OCI-LY1 (cell line): ENCODE results near the gene IGFBP2.

Source experiments
- H2AFZ ChIP-seq: fragments of 200-600 bp; sonication (generic), shearing (Covaris generic); 2 replicates; pipeline ENCODE4 v1.6.0; 2014; ENCODE audit warnings: antibody characterized with exemption, mild to moderate bottlenecking, low read length
- H3F3A ChIP-seq: fragments of 200-600 bp; sonication (generic), shearing (Covaris generic); 2 replicates; pipeline ENCODE4 v1.6.0; 2014; ENCODE audit warnings: mild to moderate bottlenecking, antibody characterized with exemption, low read length, moderate library complexity; ENCODE audit not compliant: insufficient read depth
- H3K27ac ChIP-seq: fragments of 200-600 bp; sonication (generic); 2 replicates; pipeline ENCODE4 v1.5.1; 2014; ENCODE audit warnings: low read length, mixed run types, mild to moderate bottlenecking, low read depth; ENCODE audit not compliant: poor library complexity, severe bottlenecking
- H3K27me3 ChIP-seq: fragments of 200-600 bp; sonication (generic); 2 replicates; pipeline ENCODE4 v1.6.0; 2014; ENCODE audit warnings: antibody characterized with exemption, mild to moderate bottlenecking, low read length, moderate library complexity; ENCODE audit not compliant: insufficient read depth
- H3K36me3 ChIP-seq: fragments of 200-600 bp; sonication (generic); 2 replicates; pipeline ENCODE4 v1.6.1; 2014; ENCODE audit warnings: mild to moderate bottlenecking, antibody characterized with exemption, low read length, moderate library complexity, mixed read lengths; ENCODE audit not compliant: insufficient read depth
- H3K4me1 ChIP-seq: fragments of 200-600 bp; sonication (generic); 2 replicates; pipeline ENCODE4 v1.5.1; 2014; ENCODE audit warnings: mild to moderate bottlenecking, low read length, moderate library complexity; ENCODE audit not compliant: insufficient read depth, severe bottlenecking
- H3K4me2 ChIP-seq: fragments of 200-600 bp; sonication (generic), shearing (Covaris generic); 2 replicates; pipeline ENCODE4 v1.6.1; 2014; ENCODE audit warnings: low read length
- H3K4me3 ChIP-seq: fragments of 200-600 bp; sonication (generic); 2 replicates; pipeline ENCODE4 v1.5.1; 2014; ENCODE audit warnings: low read length, low read depth, mild to moderate bottlenecking, mixed read lengths; ENCODE audit not compliant: poor library complexity, severe bottlenecking
- H3K79me2 ChIP-seq: fragments of 200-600 bp; shearing (Covaris generic); 2 replicates; pipeline ENCODE4 v1.6.1; 2016; ENCODE audit warnings: mixed run types, low read length, mixed read lengths; ENCODE audit not compliant: insufficient read depth
- H3K9ac ChIP-seq: fragments of 200-600 bp; sonication (generic), shearing (Covaris generic); 2 replicates; pipeline ENCODE4 v1.6.1; 2014; ENCODE audit warnings: mild to moderate bottlenecking, low read length, mixed read lengths
- H3K9me2 ChIP-seq: fragments of 200-600 bp; sonication (generic), shearing (Covaris generic); 2 replicates; pipeline ENCODE4 v1.6.1; 2014; ENCODE audit warnings: low read depth, mild to moderate bottlenecking, low read length, mixed read lengths
- H3K9me3 ChIP-seq: fragments of 200-600 bp; shearing (Covaris generic); 2 replicates; pipeline ENCODE4 v1.6.1; 2014; ENCODE audit warnings: low read length, mixed read lengths
- H4K20me1 ChIP-seq: fragments of 200-600 bp; sonication (generic), shearing (Covaris generic); 2 replicates; pipeline ENCODE4 v1.6.0; 2016; ENCODE audit warnings: mild to moderate bottlenecking, low read length; ENCODE audit not compliant: insufficient read depth
- EZH2 ChIP-seq: fragments of 200-600 bp; sonication (generic), shearing (Covaris generic); IDR thresholded peaks from 2 replicates; pipeline ENCODE4 v1.8.0; 2017; ENCODE audit warnings: borderline replicate concordance, mixed run types, mild to moderate bottlenecking, antibody characterized with exemption, low read length, moderate library complexity, mixed read lengths
- TF ChIP-seq, protein P1 (sequence below): fragments of 200-600 bp; sonication (generic), shearing (Covaris generic); IDR thresholded peaks from 2 replicates; pipeline ENCODE4 v1.5.1; 2017; ENCODE audit warnings: mild to moderate bottlenecking, antibody characterized with exemption, low read length, moderate library complexity, mixed read lengths

The IGFBP2 gene

DNA sequence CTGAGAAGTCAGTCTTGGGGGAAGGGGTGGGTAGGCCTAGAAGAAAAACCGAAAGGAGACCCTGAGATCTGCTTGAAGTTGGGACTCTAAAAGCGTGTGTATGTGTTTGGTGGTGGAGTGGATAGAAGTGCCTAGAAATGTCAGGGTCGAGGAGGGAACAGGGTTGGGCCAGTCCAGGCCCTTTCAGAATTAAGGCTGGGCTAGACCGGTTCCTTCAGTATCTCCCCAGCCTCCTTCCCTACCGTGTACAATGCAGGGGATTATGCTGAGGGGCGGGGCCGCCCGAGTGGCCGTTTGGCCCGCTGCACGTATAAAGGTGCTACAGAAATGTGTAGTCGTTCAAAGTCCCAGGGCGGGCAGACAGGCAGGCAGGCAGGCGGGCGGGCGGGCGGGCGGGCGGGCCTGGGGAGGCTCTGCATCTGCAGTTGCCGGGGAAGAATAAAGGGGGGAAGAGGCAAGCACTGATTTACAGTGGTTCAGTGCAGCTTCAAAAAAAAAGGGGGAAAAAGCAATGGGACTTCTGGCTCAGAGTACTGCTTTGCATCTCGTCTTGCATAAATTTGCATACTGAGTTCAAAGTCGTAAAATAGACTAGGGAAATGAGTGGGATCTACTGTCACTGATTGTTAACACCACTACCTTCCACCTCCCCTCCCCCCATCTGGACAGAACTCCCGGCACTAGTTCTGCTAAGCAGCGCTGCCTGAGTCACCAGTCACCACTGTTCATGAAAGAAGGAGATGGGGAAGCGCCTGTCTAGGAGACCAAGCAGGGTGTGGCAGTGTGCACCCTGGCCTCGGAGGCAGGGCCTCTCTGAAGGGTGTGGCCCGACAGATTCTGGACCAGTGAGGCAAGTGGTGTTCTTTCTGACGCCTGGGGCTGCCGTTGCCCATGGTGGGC, 3.6 kb downstream of the IGFBP2 start:
- Histone ChIP-seq H2AFZ (no peak overlapping the region), H3K79me2 (no peaks in the 10 kb centered on the region), H3F3A (no peaks in the 10 kb centered on the region), H3K9me3 (no peaks in the 10 kb centered on the region), H3K9me2 (no peaks in the 10 kb centered on the region), H4K20me1 (no peaks in the 10 kb centered on the region), H3K27ac (no peak overlapping the region), H3K4me1 (no peaks in the 10 kb centered on the region), H3K4me3 (no peak overlapping the region), H3K27me3 (no peaks in the 10 kb centered on the region), H3K36me3 (no peaks in the 10 kb centered on the region), H3K4me2 (no peak overlapping the region), H3K9ac (no peak overlapping the region)
- no peak for TF ChIP-seq EZH2
- TF ChIP-seq, protein P1, sequence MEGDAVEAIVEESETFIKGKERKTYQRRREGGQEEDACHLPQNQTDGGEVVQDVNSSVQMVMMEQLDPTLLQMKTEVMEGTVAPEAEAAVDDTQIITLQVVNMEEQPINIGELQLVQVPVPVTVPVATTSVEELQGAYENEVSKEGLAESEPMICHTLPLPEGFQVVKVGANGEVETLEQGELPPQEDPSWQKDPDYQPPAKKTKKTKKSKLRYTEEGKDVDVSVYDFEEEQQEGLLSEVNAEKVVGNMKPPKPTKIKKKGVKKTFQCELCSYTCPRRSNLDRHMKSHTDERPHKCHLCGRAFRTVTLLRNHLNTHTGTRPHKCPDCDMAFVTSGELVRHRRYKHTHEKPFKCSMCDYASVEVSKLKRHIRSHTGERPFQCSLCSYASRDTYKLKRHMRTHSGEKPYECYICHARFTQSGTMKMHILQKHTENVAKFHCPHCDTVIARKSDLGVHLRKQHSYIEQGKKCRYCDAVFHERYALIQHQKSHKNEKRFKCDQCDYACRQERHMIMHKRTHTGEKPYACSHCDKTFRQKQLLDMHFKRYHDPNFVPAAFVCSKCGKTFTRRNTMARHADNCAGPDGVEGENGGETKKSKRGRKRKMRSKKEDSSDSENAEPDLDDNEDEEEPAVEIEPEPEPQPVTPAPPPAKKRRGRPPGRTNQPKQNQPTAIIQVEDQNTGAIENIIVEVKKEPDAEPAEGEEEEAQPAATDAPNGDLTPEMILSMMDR, result no peak

DNA sequence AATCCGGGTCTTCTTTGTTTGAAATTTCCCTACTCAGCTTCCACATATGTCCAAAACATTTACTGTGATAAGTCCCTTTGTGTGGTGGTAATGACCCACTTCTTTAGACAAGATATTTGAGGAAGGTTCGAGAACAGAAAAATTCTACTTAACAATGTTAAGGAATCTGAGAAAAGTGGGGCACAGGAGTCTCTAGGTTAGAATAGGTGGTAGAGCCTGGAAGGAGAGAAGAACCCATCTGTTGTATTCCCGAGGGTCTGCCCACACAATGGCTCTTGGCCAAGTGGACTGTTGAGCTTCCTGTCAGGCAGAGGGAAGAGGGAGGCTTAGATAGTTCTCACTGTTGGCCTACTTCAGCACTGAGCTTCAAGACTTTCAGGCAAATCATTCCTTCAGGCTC, 4.3 kb downstream of the IGFBP2 start:
- H3K4me1 ChIP-seq, result no peaks in the 10 kb centered on the region
- no peak for TF ChIP-seq EZH2
- TF ChIP-seq, protein P1, result no peak
- H3K27me3 ChIP-seq, result no peaks in the 10 kb centered on the region
- H3F3A ChIP-seq, result no peaks in the 10 kb centered on the region
- H3K4me3 ChIP-seq, result no peak overlapping the region
- no peak overlapping the region for H2AFZ ChIP-seq
- H3K36me3 ChIP-seq, result no peaks in the 10 kb centered on the region
- no peaks in the 10 kb centered on the region for H4K20me1 ChIP-seq
- no peaks in the 10 kb centered on the region for H3K9me3 ChIP-seq
- no peaks in the 10 kb centered on the region for H3K9me2 ChIP-seq
- no peaks in the 10 kb centered on the region for H3K79me2 ChIP-seq
- H3K9ac ChIP-seq, result no peak overlapping the region
- H3K27ac ChIP-seq, result no peak overlapping the region
- no peak overlapping the region for H3K4me2 ChIP-seq

DNA sequence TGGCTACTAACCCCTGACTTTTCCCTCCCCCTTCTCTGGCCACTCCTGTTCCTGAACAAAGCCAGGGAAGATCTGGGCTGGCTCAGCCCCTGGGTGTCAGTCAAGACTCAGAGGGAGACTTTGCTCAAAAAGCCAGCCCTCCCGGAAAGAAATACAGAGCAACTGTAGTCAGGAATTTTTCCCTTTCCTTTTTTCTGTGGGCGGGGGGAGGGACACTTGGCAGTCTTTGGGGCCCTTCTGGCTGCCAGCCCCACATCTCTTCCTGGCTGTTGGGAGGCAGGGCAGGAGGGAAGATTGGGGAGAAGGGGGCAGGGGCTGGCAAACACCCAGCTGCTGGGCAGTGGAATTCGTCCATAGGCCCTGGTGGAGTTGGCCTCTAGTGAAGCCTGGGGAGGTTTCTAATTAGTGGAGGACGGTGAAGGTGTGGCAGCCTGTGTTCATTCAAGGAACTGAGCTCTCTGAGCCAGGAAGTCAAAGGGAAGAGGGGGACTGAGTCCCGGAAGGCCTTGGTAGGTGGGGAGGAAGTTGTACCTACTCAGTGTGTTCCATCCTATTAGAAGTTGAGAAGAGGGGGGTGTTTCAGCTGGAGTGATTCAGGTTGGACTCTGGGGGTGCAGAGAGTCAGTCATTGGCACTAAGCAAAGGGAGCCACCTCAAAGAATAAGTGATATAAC, 10.9 kb downstream of the IGFBP2 start:
- no peak overlapping the region for H3K9ac ChIP-seq
- H3K27me3 ChIP-seq, result no peaks in the 10 kb centered on the region
- no peak overlapping the region for H3K4me3 ChIP-seq
- TF ChIP-seq, protein P1, result no peak
- no peak for TF ChIP-seq EZH2
- no peak overlapping the region for H3K27ac ChIP-seq
- H2AFZ ChIP-seq, result no peak overlapping the region
- no peaks in the 10 kb centered on the region for H3K79me2 ChIP-seq
- no peaks in the 10 kb centered on the region for H4K20me1 ChIP-seq
- no peak overlapping the region for H3K4me2 ChIP-seq
- H3K9me3 ChIP-seq, result 0 out of 2 replicates have a peak, but pooled peaks cover 2% of the 10 kb centered on the region
- no peaks in the 10 kb centered on the region for H3K9me2 ChIP-seq
- H3K36me3 ChIP-seq, result no peaks in the 10 kb centered on the region
- no peaks in the 10 kb centered on the region for H3F3A ChIP-seq
- no peaks in the 10 kb centered on the region for H3K4me1 ChIP-seq
